ENCODE measurements around the gene EAF1. TPM values are rescaled to one million over a fixed set of nuclear protein-coding genes. Genes with fewer than 3 reads are reported as not detected.

The EAF1 gene
- 10 to 100 TPM in 2 of 10 donors, 1 to 10 TPM in 8; 7.0 to 12.4 (median 8.5) TPM for total RNA-seq
- polyA plus RNA-seq: 1 to 10 TPM; 2.3 to 4.3 TPM
- long read RNA-seq, donor 1, full-length matches to known transcripts: 9 of 12 reads
- long read RNA-seq, donor 1, partial matches to known transcripts: 0 of 12 reads
- long read RNA-seq, donor 1, other reads (novel, unspliced or antisense): 3 of 12 reads
- long read RNA-seq, donor 2, full-length matches to known transcripts: 5 of 9 reads
- long read RNA-seq, donor 2, partial matches to known transcripts: 1 of 9 reads
- long read RNA-seq, donor 2, other reads (novel, unspliced or antisense): 3 of 9 reads
- long read RNA-seq, donor 3, full-length matches to known transcripts: 10 of 18 reads
- long read RNA-seq, donor 3, partial matches to known transcripts: 3 of 18 reads
- long read RNA-seq, donor 3, other reads (novel, unspliced or antisense): 5 of 18 reads

GRCh38 chr3:15427182-15427880, at the start of gene EAF1, which contains the start of gene METTL6:
EAF1 (plus strand) TSS chr3:15427598; CDS start chr3:15427780, 182 bp downstream.
METTL6 (minus strand) TSS chr3:15427544; CDS start chr3:15426511, 1,033 bp downstream.
- Histone ChIP-seq H3K27ac (peak within 1 kb of the TSS; percentile 21 to 96 (median 86)), H3K36me3 (peaks cover 0 to 58% (median 26%) of the 10 kb centered on the region in 9 donors), H3K4me1 (peaks cover 5 to 62% (median 39%) of the 10 kb centered on the region in 9 donors), H3K27me3 (no peaks in the 10 kb centered on the region), H3K4me3 (peak within 1 kb of the TSS; percentile 75 to 100 (median 90)), H3K9me3 (no peaks in the 10 kb centered on the region)
- intact Hi-C loops (cut with DNase I): loop anchor here in 6 of 10 donors (5.0 kb wide), 3 partner anchors 115 to 135 kb away; no protein-coding TSS in a partner anchor
- peak in 6 of 9 donors; percentile 24 to 35 (median 27) for TF ChIP-seq CTCF (IDR thresholded peaks at IDR 0.05)
- ATAC-seq (peak; percentile 92 to 97 (median 94)), DNase-seq (peak; percentile 84)
- WGBS, 2 donors: 0% methylated on average over 52 of the region's 52 CpGs

- 32 to 37% methylated on average over 16 of the region's 16 CpGs for WGBS, 2 donors
- no peaks in the 10 kb centered on the region for H3K27me3 ChIP-seq
- DNase-seq (peak; percentile 87 to 95), ATAC-seq (peak; percentile 95 to 98 (median 98))
- H3K4me3 ChIP-seq: no peak overlapping the region
- H3K4me1 ChIP-seq: peaks cover 0 to 9% (median 4%) of the 10 kb centered on the region in 9 donors
- no peaks in the 10 kb centered on the region for H3K36me3 ChIP-seq
- peak; percentile 63 to 90 (median 87) for TF ChIP-seq CTCF (IDR thresholded peaks at IDR 0.05)
- no peaks in the 10 kb centered on the region for H3K9me3 ChIP-seq
- H3K27ac ChIP-seq: peak overlapping the region in 9 of 10 donors; percentile 31 to 77 (median 61)
- intact Hi-C loops (cut with DNase I): loop anchor here (1.0 to 5.0 kb wide), 6 partner anchors 41 to 111 kb away; partner anchors contain the start of gene SH3BP5 (in 7 of the 10)
Measured at GRCh38 chr3:15377961-15378791, 49.2 kb upstream of the EAF1 start.

- Histone ChIP-seq H3K36me3 (no peaks in the 10 kb centered on the region), H3K4me3 (no peak overlapping the region), H3K4me1 (peaks cover 0 to 22% (median 4%) of the 10 kb centered on the region in 9 donors), H3K9me3 (peaks cover 0 to 10% (median 5%) of the 10 kb centered on the region in 11 donors), H3K27me3 (no peaks in the 10 kb centered on the region), H3K27ac (no peak overlapping the region)
- no peak for TF ChIP-seq CTCF (IDR thresholded peaks at IDR 0.05)
- no peak for DNase-seq
- 62 to 78% methylated on average over 6 of the region's 6 CpGs for WGBS, 2 donors
- no peak for ATAC-seq
- intact Hi-C loops (cut with DNase I): loop anchor here in 1 of 10 donors (10.0 kb wide), 1 partner anchor 276 kb away; no protein-coding TSS in a partner anchor
Measured at GRCh38 chr3:15380980-15381890, 46.2 kb upstream of the EAF1 start.
